Muscle layer of colon (tissue), 2 donors: ENCODE data around the gene ARHGAP10.

Experiments
- H3K27ac ChIP-seq: one replicate; pipeline ENCODE4 v1.7.0; 2013; ENCODE audit warnings: low read depth, mild to moderate bottlenecking, low read length, moderate library complexity
- H3K27me3 ChIP-seq, 2 donors: one replicate each; pipeline ENCODE4 v1.7.0; 2013; ENCODE audit warnings: low read length in 2 of 2, mild to moderate bottlenecking in 2 of 2; ENCODE audit not compliant: insufficient read depth in 2 of 2, control insufficient read depth in 1 of 2
- H3K36me3 ChIP-seq: one replicate; pipeline ENCODE4 v1.7.0; 2013; ENCODE audit warnings: mild to moderate bottlenecking, low read length; ENCODE audit not compliant: insufficient read depth
- H3K4me1 ChIP-seq: one replicate; pipeline ENCODE4 v1.7.0; 2013; ENCODE audit warnings: mild to moderate bottlenecking, low read length; ENCODE audit not compliant: insufficient read depth
- H3K4me3 ChIP-seq, 2 donors: one replicate each; pipeline ENCODE4 v1.7.0; 2013; ENCODE audit warnings: low read length in 2 of 2, low read depth in 1 of 2, mild to moderate bottlenecking in 1 of 2, moderate library complexity in 1 of 2
- H3K9ac ChIP-seq: one replicate; pipeline ENCODE4 v1.7.0; 2013; ENCODE audit warnings: low read length
- H3K9me3 ChIP-seq: one replicate; pipeline ENCODE4 v1.7.0; 2013; ENCODE audit warnings: mild to moderate bottlenecking, low read length
- donor health status: abdominal sarcoma.
- donor health status: Adenocarcinoma of cecum.

Gene ARHGAP10

DNA sequence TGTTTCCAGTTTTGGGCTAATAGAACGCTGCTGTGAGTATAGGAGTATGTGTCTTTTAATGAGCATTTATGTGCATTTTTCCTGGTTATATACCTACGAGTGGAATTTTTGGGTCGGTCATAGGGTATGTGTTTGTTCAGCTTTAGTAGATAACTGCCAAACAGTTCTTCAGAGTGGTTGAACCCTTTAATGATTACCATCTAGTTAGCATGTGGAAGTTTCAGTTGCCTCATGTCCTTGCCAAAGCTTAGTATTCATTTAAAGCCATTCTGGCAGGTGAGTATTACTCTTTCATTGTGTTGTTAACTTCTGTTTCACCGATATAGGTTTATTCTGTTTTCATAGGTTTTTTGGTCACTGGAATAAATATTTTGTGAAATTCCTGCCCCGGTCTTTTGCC is 229.1 kb downstream of the ARHGAP10 start:
- Histone ChIP-seq H3K9ac (no peak overlapping the region), H3K27ac (no peak overlapping the region), H3K4me3 (no peak overlapping the region), H3K4me1 (peaks cover 36% of the 10 kb centered on the region), H3K36me3 (no peaks in the 10 kb centered on the region), H3K27me3 (no peaks in the 10 kb centered on the region), H3K9me3 (no peaks in the 10 kb centered on the region)

DNA sequence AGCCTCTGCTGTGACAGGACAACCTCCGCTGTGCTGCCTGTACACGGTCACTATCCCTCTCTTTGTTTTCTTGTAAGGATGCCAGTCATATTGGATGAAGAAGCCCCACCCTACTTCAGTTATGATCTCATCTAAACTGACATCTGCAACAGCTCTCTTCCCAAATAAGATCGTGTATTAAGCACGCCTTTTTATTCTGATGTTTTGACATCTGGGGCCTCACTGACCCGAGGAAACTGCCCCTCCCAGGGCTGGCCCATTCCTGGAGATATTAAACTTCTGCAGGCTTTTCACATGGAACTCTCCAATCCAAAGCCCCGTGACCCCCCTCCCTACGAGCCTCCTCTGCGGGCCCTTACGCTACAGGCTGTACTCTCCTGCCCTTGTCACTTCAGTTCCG is 232.0 kb downstream of the ARHGAP10 start:
- H3K27ac ChIP-seq, result no peak overlapping the region
- H3K4me3 ChIP-seq, result no peak overlapping the region
- H3K4me1 ChIP-seq, result peaks cover 19% of the 10 kb centered on the region
- no peaks in the 10 kb centered on the region for H3K27me3 ChIP-seq
- no peaks in the 10 kb centered on the region for H3K9me3 ChIP-seq
- no peak overlapping the region for H3K9ac ChIP-seq
- H3K36me3 ChIP-seq, result peaks cover 12% of the 10 kb centered on the region

- peaks cover 23% of the 10 kb centered on the region for H3K4me1 ChIP-seq
- no peak overlapping the region for H3K9ac ChIP-seq
- H3K27me3 ChIP-seq, result no peaks in the 10 kb centered on the region
- no peak overlapping the region for H3K27ac ChIP-seq
- H3K4me3 ChIP-seq, result no peak overlapping the region
- no peaks in the 10 kb centered on the region for H3K9me3 ChIP-seq
- H3K36me3 ChIP-seq, result peaks cover 12% of the 10 kb centered on the region
These were observed 232.5 kb downstream of the ARHGAP10 start for GRCh38 chr4:147964266-147964880.

GRCh38 chr4:147965056-147965455 is 233.2 kb downstream of the ARHGAP10 start:
- Histone ChIP-seq H3K27ac (no peak overlapping the region), H3K4me1 (peaks cover 30% of the 10 kb centered on the region), H3K9ac (no peak overlapping the region), H3K4me3 (no peak overlapping the region), H3K27me3 (no peaks in the 10 kb centered on the region), H3K9me3 (no peaks in the 10 kb centered on the region), H3K36me3 (peaks cover 12% of the 10 kb centered on the region)

- H3K4me3 ChIP-seq, result no peak overlapping the region
- peaks cover 34% of the 10 kb centered on the region for H3K4me1 ChIP-seq
- no peaks in the 10 kb centered on the region for H3K9me3 ChIP-seq
- no peak overlapping the region for H3K27ac ChIP-seq
- H3K36me3 ChIP-seq, result peaks cover 12% of the 10 kb centered on the region
- H3K27me3 ChIP-seq, result no peaks in the 10 kb centered on the region
- no peak overlapping the region for H3K9ac ChIP-seq
These were observed 234.0 kb downstream of the ARHGAP10 start for GRCh38 chr4:147965873-147966272.

GRCh38 chr4:147968641-147969040 is 236.8 kb downstream of the ARHGAP10 start:
- H3K9me3 ChIP-seq, result no peaks in the 10 kb centered on the region
- H3K9ac ChIP-seq, result no peak overlapping the region
- no peaks in the 10 kb centered on the region for H3K27me3 ChIP-seq
- H3K27ac ChIP-seq, result peak overlapping the region; percentile 71
- H3K4me3 ChIP-seq, result peak overlapping the region in 1 of 2 donors; percentile 25
- H3K36me3 ChIP-seq, result peaks cover 12% of the 10 kb centered on the region
- H3K4me1 ChIP-seq, result peaks cover 33% of the 10 kb centered on the region

DNA sequence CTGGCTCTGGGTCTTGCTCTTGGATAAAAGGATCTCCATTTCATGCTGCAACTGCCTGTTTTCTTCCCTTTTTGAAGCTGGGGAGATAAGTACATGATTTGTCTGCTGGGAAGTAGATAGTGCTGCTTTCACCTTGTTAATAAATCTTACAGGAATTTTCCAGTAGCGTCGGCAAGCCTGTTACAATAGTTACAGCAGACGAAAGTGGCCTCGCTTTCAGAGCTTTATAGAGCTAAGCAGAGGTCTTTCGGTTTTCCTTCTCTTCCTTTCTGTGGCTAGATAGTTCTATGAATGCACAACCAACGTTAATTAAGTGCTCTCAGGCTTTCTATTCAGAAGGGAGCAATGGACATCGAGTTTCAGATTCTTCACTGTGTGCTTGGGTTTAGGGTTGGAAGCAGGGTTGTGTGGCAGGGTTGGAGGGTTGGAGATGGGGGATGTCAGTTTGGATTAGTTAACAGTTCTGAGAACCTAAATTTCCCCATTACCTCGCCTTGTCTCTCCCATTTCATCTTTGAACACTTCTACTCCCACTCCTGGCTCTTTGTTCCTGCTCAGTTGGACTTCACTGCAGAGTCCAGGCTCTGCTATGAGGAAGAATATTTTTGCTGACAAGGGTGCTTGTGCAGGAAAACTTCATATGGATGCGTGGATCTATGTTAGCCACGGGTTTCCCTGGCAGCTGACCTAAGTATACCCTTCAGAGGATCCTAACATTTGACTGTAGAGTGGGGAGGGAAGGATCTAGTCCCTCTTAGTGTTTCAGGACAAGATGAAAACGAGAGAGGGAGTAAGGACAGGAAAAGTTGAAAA is 237.9 kb downstream of the ARHGAP10 start:
- Histone ChIP-seq H3K9me3 (no peaks in the 10 kb centered on the region), H3K9ac (peak overlapping the region; percentile 2), H3K4me3 (peak overlapping the region; percentile 25 to 45), H3K4me1 (peaks cover 24% of the 10 kb centered on the region), H3K36me3 (peaks cover 12% of the 10 kb centered on the region), H3K27me3 (no peaks in the 10 kb centered on the region), H3K27ac (peak overlapping the region; percentile 71)

DNA sequence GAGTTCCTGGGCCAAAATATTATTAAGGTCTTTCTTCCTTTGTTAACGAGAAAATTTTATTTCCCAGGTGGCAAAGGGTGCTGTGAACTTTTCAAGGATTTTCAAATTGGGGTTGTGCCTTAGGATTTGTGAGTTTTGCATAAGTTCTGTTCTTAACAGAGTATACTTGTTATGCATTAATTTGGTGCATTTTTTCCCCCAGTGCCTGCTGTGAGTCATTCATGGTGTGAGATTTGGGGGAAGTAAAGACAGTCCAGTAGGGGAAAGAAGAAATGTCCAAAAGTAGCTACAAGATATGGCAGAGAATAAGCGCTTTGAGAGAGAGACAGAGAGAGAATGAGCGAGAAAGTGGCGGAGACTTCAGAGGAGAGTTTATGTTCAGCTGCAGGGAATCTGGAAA is 239.2 kb downstream of the ARHGAP10 start:
- Histone ChIP-seq H3K27ac (peak overlapping the region; percentile 17), H3K4me3 (no peak overlapping the region), H3K9me3 (no peaks in the 10 kb centered on the region), H3K4me1 (peaks cover 36% of the 10 kb centered on the region), H3K27me3 (no peaks in the 10 kb centered on the region), H3K36me3 (peaks cover 12% of the 10 kb centered on the region), H3K9ac (no peak overlapping the region)

DNA sequence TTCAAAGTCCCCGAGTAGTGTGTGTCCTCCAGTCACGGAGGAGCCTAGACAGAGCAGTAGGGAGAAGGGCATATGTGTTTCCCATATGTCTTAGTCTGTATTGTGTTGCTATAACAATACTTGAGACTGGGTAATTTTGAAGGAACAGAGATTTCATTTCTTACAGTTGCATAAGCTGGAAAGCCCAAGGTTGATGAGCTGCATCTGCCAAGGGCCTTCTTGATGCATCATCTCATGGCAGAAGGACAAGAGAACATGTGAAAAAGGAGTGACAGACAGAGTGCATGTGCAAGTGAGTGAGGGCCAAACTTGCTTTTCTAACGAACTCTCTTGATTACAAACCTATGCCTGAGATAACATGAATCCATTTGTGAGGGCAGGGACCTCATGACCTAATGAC is 243.4 kb downstream of the ARHGAP10 start:
- Histone ChIP-seq H3K9ac (no peak overlapping the region), H3K27me3 (no peaks in the 10 kb centered on the region), H3K4me1 (peaks cover 25% of the 10 kb centered on the region), H3K4me3 (no peak overlapping the region), H3K36me3 (no peaks in the 10 kb centered on the region), H3K9me3 (no peaks in the 10 kb centered on the region), H3K27ac (no peak overlapping the region)

DNA sequence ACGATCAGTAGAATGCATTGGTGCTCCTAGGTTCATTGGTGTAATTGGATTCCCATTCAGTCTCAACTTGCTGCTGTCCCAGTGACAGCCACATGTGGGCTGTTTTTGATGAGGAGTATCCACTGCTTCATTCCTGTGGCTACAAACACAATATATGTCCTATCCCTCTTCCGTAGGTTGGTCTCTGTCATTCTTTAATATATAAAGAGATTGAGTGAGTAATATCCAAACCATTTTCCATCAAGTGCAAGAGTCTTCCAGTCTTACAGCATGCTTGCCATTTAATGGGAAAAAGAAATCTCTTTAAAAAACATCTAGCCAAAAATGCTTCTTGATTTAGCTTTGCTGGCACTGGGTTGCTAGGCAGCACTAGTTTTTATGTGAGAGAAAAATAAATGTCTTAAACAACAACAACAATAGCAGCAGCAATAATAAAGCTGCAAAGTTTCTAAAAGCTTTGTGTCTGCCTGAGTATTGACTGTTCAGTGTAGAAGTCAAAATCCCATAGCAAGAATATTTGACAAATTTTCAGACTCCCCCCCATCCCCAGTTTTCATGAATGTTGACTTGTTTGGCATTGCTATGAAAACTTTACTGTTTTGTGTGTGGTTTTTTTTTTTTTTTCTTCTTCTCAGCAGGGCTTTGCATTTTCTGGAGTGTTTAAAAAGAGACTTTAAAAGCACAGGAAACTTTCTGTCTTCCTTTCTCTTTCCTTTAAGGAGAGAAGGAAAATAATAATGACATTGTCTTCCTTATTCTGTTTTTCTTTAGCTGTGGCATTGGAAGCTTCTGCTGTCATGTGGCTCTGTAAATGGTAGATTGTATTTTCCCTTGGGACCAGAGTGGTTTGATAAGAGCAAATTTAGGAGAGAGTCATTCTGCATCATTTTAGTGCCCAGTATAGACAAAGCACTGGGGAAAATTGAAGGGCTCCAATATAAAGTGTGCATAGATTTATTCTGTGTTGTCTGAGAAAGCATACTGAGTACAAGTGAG is 244.3 kb downstream of the ARHGAP10 start:
- H3K9me3 ChIP-seq, result no peaks in the 10 kb centered on the region
- H3K27me3 ChIP-seq, result no peaks in the 10 kb centered on the region
- no peak overlapping the region for H3K9ac ChIP-seq
- no peak overlapping the region for H3K4me3 ChIP-seq
- H3K4me1 ChIP-seq, result peaks cover 24% of the 10 kb centered on the region
- H3K36me3 ChIP-seq, result no peaks in the 10 kb centered on the region
- H3K27ac ChIP-seq, result no peak overlapping the region

DNA sequence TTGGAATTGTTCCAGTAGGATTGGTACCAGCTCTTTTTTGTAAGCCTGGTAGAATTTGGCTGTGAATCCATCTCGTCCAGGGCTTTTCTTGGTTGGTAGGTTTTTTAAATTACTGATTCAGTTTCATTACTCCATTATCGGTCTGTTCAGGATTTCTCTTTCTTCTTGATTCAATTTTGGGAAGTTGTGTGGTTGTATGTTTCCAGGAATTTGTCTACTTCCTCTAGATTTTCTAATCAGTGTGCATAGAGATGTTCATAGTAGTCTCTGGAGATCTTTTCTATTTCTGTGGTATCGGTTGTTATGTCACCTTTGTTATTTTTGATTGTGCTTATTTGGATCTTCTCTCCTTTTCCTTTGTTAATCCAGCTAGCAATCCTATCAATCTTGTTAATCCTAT is 248.7 kb downstream of the ARHGAP10 start:
- Histone ChIP-seq H3K9me3 (no peaks in the 10 kb centered on the region), H3K4me1 (peaks cover 29% of the 10 kb centered on the region), H3K4me3 (no peak overlapping the region), H3K27ac (no peak overlapping the region), H3K9ac (no peak overlapping the region), H3K36me3 (no peaks in the 10 kb centered on the region), H3K27me3 (no peaks in the 10 kb centered on the region)
